Mucosa of descending colon (tissue), 3 donors: ENCODE data around the gene DCAF10. TPM values are rescaled to one million over a fixed set of nuclear protein-coding genes. Genes with fewer than 3 reads are reported as not detected.

Experiments used
- ATAC-seq: fragments of 200-7000 bp; cut with Tn5 transposase; one replicate; pipeline ENCODE4 v1.9.1; 2020; ENCODE audit warnings: mild to moderate bottlenecking, moderate library complexity
- DNase-seq, 3 donors: peaks; one replicate each; pipeline ENCODE4 v3.0.0-alpha.2; 2020
- H3K36me3 ChIP-seq: fragments of 200-600 bp; one replicate; pipeline ENCODE4 v1.8.0; 2021; ENCODE audit warnings: low read depth, mild to moderate bottlenecking
- H3K4me1 ChIP-seq: fragments of 200-600 bp; one replicate; pipeline ENCODE4 v1.8.0; 2021; ENCODE audit warnings: low read depth, mild to moderate bottlenecking
- H3K4me3 ChIP-seq: fragments of 200-600 bp; one replicate; pipeline ENCODE4 v1.8.0; 2021; ENCODE audit warnings: mild to moderate bottlenecking
- H3K9me3 ChIP-seq: fragments of 200-600 bp; one replicate; pipeline ENCODE4 v1.8.0; 2021; ENCODE audit warnings: mild to moderate bottlenecking
- intact Hi-C, 2 donors: fragments of 100-400 bp; cut with DNase I in 1 of 2; cut with micrococcal nuclease in 1 of 2; formaldehyde crosslinking; loops; one replicate each; pipeline versions ENCODE4 v1.11.0 to v1.11.1; 2022; cut with DNase I, micrococcal nuclease
- total RNA-seq, 3 donors: library from RNA; stranded (reverse); fragmentation: NEBNext Ultra II Directional in 2 of 3; extraction: Animal tissue kit (Norgen Biotek cat#: 25700) in 2 of 3; gene quantifications; one replicate each; pipeline versions ENCODE4 v1.2.1 to v1.2.4, GENCODE V29; 2021 to 2023
- TF ChIP-seq, protein P1 (sequence below): fragments of 200-600 bp; IDR thresholded peaks from one replicate; pipeline ENCODE4 v1.8.0; 2022; ENCODE audit warnings: antibody characterized with exemption, mild to moderate bottlenecking
- donor health status: DM: no; HTN: no; CAD: no; lungs with moderate emphysema.
- donor health status: DM: no; HTN: no; CAD: no.
- donor health status: DM: no; HTN: yes; CAD: no.

The DCAF10 gene
- total RNA-seq, 3 donors from 2014 or later = 18.5 to 37.8 (median 26.6) TPM

DNA sequence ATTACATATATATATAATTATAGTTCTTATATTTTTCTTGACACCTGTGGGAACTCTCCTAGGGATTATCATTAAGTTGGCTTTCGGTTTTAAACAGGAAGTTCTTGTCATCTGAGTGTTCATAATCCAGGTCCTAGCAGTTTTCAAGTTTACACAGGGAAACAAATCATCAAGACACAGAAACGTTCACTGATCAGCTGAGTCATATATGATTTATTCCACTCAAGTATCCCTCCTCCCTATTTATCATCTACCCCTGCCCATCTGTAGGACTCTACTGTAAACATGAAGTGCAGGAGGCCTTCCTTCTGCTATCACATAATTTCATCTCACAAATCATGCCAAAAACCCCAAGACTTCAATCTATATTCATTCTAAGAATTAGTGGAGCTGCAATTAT, 97.1 kb downstream of the DCAF10 start:
- Histone ChIP-seq H3K36me3 (peaks cover 5% of the 10 kb centered on the region), H3K4me3 (no peak overlapping the region), H3K4me1 (peaks cover 6% of the 10 kb centered on the region), H3K9me3 (no peaks in the 10 kb centered on the region)
- intact Hi-C loops = no loop called here
- TF ChIP-seq, protein P1, sequence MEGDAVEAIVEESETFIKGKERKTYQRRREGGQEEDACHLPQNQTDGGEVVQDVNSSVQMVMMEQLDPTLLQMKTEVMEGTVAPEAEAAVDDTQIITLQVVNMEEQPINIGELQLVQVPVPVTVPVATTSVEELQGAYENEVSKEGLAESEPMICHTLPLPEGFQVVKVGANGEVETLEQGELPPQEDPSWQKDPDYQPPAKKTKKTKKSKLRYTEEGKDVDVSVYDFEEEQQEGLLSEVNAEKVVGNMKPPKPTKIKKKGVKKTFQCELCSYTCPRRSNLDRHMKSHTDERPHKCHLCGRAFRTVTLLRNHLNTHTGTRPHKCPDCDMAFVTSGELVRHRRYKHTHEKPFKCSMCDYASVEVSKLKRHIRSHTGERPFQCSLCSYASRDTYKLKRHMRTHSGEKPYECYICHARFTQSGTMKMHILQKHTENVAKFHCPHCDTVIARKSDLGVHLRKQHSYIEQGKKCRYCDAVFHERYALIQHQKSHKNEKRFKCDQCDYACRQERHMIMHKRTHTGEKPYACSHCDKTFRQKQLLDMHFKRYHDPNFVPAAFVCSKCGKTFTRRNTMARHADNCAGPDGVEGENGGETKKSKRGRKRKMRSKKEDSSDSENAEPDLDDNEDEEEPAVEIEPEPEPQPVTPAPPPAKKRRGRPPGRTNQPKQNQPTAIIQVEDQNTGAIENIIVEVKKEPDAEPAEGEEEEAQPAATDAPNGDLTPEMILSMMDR = no peak
- no peak for ATAC-seq
- no peak for DNase-seq

DNA sequence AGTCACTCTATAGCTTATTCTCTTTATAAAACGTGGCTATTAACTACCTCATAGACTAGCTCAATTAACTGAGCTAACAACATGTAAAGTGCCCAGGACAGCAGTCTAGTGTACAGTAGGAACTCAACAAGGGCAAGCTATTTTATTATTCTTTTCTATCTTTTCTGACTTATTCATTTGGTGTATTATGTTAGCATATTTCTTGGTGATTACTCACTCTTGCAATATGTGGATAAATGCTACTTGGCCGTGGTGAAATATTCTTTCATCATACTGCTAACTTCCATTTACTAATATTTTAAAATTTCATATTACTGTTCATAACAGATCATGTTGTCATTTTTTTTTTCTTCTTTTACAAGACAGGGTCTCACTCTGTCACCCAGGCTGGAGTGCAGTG, 98.4 kb downstream of the DCAF10 start:
- no peak for DNase-seq
- TF ChIP-seq, protein P1 = no peak
- Histone ChIP-seq H3K4me1 (peaks cover 11% of the 10 kb centered on the region), H3K4me3 (no peak overlapping the region), H3K36me3 (peaks cover 5% of the 10 kb centered on the region), H3K9me3 (no peaks in the 10 kb centered on the region)
- ATAC-seq = no peak
- intact Hi-C loops = no loop called here

DNA sequence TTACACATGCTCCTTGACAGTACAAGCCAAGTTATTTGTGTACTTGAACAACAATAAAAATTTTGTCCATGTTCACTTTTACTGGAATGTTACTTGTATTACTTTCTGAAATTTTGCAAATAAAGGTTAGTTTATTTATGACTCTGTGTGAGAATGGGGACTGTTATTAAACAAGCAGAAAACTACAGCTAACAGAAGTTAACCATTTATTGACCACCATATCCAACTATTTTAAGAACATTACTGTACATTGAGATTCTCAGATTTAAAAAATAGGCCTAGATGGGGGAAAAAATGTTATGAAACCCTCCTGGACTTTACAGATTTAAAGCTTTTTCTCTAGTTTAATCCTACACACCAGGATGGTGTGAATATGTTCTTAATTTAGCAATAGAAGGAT, 101.5 kb downstream of the DCAF10 start:
- H3K36me3 ChIP-seq = no peaks in the 10 kb centered on the region
- no peak overlapping the region for H3K4me3 ChIP-seq
- H3K4me1 ChIP-seq = peaks cover 17% of the 10 kb centered on the region
- intact Hi-C loops = loop anchor here in 1 of 2 donors (10.0 kb wide), 1 partner anchor 263 kb away; no protein-coding TSS in a partner anchor
- ATAC-seq = no peak
- H3K9me3 ChIP-seq = no peaks in the 10 kb centered on the region
- TF ChIP-seq, protein P1 = no peak
- DNase-seq = no peak

DNA sequence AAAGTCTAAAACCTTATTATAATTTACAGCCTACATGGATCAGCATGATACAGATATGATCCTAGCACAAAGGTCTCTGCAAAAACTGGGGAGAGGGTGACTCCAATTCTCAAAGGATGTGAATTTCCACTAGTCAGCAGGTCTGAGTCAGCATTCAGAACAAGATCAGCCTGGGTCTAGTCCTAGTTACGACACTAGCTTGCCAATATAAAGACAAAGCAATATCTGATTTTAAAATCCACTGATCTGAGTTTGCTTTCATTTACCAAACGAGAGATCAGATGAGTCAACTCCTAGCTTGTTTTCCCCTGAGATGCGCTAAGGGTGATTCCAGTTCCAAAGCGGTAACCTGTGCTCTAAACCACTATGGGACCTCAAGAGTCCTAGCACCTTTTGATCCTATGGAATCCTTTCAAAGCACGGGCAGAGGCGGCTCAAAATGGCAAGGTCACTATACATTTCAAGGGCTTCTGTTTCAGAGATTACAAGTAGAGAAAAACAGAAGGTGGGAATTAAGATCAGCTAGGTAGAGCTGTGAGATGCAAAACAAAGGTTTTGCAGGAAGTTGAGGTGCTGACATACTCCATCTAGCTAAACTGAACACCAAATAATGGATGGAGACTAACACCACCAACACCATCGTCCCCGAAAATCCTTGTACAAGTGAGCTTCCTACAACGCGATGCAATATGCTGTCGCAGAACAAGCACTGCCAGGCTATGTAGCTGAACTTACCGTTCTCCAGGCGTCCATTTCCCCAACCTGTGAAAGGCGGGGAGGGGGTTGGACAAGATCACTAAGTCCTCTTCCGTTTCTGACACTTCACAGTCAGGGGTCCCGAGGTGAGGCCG, 102.4 kb downstream of the DCAF10 start:
- intact Hi-C loops = loop anchor here in 1 of 2 donors (10.0 kb wide), 1 partner anchor 262 kb away; no protein-coding TSS in a partner anchor
- peak overlapping the region; percentile 56 for H3K4me3 ChIP-seq
- TF ChIP-seq, protein P1 = no peak
- DNase-seq = no peak
- peaks cover 17% of the 10 kb centered on the region for H3K4me1 ChIP-seq
- no peaks in the 10 kb centered on the region for H3K9me3 ChIP-seq
- no peaks in the 10 kb centered on the region for H3K36me3 ChIP-seq
- peak; percentile 2 for ATAC-seq

DNA sequence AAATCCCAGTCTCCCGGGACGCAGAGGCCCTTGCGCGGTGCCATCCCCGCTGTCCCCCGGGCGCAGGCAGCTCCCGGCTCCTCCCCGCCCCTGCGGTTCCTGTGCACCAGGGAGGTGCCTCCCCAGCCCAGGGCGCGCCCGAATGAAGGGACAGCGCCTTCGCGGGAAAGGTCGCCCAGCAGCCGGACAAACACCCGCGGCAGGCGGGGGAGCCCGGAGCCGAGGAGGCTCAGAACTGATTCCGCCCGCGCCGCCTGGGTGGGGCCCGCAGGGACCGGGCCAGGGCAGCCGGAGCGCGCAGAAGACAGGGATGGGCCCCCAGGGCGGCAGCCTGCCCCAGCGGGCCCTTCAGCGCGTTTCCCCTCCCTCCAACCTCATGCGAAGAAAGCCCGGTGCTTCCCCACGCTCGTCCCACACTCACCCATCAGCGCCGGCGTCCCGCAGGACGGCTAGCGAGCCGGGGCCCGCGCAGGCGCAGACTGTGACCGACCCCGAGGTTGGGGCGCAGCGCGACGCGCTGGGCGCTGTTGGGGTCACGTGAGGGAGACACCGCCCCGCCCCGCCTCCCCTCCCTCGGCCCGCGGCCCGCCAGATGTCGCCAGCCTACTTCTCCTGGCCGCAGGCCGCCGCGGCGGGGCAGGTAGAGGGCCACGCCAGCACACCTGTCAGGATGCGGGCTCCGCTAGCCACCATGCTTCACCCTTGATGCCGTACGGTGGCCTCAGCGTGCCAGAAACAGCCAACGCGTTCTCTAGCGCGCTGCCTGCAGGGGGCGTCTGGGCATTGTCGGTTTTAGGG, 103.2 kb downstream of the DCAF10 start, which contains the start of gene SLC25A51:
Gene SLC25A51, minus strand, starts transcription at position 481 of the 798 bp plus-strand sequence. CDS start 15,577 bp downstream, outside the sequence.
- H3K4me3 ChIP-seq = peak within 1 kb of the TSS; percentile 56
- H3K36me3 ChIP-seq = no peaks in the 10 kb centered on the region
- DNase-seq = peak; percentile 95 to 98 (median 96)
- intact Hi-C loops = loop anchor here in 1 of 2 donors (10.0 kb wide), 1 partner anchor 261 kb away; no protein-coding TSS in a partner anchor
- peaks cover 17% of the 10 kb centered on the region for H3K4me1 ChIP-seq
- TF ChIP-seq, protein P1 = peak; percentile 80
- peak; percentile 94 for ATAC-seq
- H3K9me3 ChIP-seq = no peaks in the 10 kb centered on the region
